Retinal pigment epithelial cell (primary cell): ENCODE results near the gene MYO18A.
"Not testable (repeated sequence)": the region's sequence is repeated elsewhere in the genome, so short reads cannot be mapped to it uniquely, and the experiment has no call there.

Source experiments
- DNase-seq: peaks from one replicate; pipeline ENCODE4 v3.0.0-alpha.2; 2010; ENCODE audit warnings: low read depth
- H3K4me3 ChIP-seq: 2 replicates; pipeline ENCODE4 v1.5.1; 2011; ENCODE audit warnings: mild to moderate bottlenecking, low read length, control low read depth, moderate library complexity
- CTCF ChIP-seq: conservative IDR thresholded peaks from 2 replicates; pipeline ENCODE4 v1.5.1; 2011; ENCODE audit warnings: low read depth, low read length, control low read depth, inconsistent platforms

Gene MYO18A

GRCh38 chr17:29090108-29090507 is 90.1 kb downstream of the MYO18A start:
- no peak for TF ChIP-seq CTCF
- DNase-seq, result no peak
- no peak overlapping the region for H3K4me3 ChIP-seq

- TF ChIP-seq CTCF, result no peak
- H3K4me3 ChIP-seq, result no peak overlapping the region
- DNase-seq, result no peak
Measured at GRCh38 chr17:29089601-29090044, 90.6 kb downstream of the MYO18A start.

- not testable (repeated sequence) for H3K4me3 ChIP-seq, DNase-seq
Measured at GRCh38 chr17:29088782-29089181, 91.4 kb downstream of the MYO18A start.

GRCh38 chr17:29086628-29087332 is 93.4 kb downstream of the MYO18A start:
- DNase-seq, result no peak
- H3K4me3 ChIP-seq, result no peak overlapping the region
- no peak for TF ChIP-seq CTCF

- no peak for TF ChIP-seq CTCF
- H3K4me3 ChIP-seq, result no peak overlapping the region
- DNase-seq, result no peak
Measured at GRCh38 chr17:29085223-29085622, 95.0 kb downstream of the MYO18A start.

GRCh38 chr17:29084541-29085146 is 95.6 kb downstream of the MYO18A start:
- no peak for TF ChIP-seq CTCF
- no peak for DNase-seq

GRCh38 chr17:29080965-29081364 is 99.2 kb downstream of the MYO18A start:
- TF ChIP-seq CTCF, result no peak
- no peak for DNase-seq
- H3K4me3 ChIP-seq, result no peak overlapping the region

More at GRCh38 chr17:29084541-29085146, 95.6 kb downstream of the MYO18A start:
- no peak overlapping the region for H3K4me3 ChIP-seq
